8988T (cell line): Measurements from ENCODE around the gene EZH1.

Source experiments
- DNase-seq: peaks from one replicate; pipeline ENCODE4 v3.0.0; 2011

EZH1 gene

DNA sequence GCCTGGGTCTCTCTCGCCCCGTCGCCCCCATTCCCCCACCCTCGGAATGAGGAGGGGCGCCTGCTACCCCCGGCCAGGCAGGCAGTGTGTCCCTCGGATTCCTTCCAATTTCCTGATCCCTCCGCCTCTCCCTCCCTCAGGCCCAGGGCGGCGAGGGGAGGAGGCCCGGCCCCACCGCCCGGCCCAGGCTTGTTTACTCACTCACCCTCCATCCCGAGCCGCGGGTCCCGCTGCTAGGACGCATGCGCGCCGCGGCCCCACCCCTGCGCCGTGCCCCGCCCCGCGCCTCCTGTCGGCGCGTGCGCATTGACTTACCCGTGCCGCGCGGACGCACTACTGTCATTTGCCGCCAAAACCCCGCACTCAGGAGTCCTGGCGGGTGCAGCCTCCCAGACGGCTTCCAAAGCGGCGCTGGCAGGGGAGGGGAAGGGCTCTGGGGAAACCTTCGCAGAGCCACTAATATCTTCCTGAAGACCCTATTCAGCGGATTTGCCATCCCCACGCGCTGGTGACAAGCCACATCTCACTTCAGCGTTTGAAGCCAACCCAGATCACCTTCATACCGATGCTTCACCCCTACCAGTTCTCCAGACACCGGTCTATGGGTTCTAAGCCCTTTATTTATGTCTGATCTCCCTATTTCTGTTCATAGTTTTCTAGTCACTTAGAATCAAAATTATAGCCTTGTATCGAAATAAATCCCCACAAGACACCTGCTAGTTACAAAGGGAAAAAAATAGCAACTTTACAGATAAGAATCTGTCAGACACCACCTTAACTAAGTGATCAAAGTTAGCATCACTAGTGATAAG lies at the start of gene EZH1:
TSS of gene EZH1 (minus strand) at position 235 of the 812 bp plus-strand sequence. CDS start 16,099 bp downstream, outside the sequence.
- DNase-seq: peak; percentile 93

- no peak for DNase-seq
These were observed 47.7 kb upstream of the EZH1 start for GRCh38 chr17:42792545-42792944.

DNA sequence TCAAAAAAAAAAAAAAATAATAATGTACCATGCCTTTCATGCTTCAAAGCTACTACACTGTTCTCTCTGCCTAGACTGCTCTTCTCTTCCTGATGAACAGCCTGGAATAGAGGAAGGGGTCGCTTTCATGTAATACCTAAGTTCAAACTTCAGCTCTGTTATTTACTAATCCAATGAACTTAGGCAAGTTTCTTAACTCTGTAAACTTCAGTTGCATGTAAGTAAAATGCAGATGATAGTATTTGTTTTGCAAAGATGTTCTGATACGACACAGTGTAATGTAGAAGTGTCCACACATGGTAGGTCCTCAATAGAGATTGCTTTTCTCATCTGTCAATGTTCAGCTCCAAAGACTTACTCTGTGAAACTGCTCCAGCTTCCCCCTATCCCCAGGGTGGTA lies 47.1 kb upstream of the EZH1 start:
- no peak for DNase-seq

- no peak for DNase-seq
These were observed 42.4 kb upstream of the EZH1 start for GRCh38 chr17:42787266-42787665.

DNA sequence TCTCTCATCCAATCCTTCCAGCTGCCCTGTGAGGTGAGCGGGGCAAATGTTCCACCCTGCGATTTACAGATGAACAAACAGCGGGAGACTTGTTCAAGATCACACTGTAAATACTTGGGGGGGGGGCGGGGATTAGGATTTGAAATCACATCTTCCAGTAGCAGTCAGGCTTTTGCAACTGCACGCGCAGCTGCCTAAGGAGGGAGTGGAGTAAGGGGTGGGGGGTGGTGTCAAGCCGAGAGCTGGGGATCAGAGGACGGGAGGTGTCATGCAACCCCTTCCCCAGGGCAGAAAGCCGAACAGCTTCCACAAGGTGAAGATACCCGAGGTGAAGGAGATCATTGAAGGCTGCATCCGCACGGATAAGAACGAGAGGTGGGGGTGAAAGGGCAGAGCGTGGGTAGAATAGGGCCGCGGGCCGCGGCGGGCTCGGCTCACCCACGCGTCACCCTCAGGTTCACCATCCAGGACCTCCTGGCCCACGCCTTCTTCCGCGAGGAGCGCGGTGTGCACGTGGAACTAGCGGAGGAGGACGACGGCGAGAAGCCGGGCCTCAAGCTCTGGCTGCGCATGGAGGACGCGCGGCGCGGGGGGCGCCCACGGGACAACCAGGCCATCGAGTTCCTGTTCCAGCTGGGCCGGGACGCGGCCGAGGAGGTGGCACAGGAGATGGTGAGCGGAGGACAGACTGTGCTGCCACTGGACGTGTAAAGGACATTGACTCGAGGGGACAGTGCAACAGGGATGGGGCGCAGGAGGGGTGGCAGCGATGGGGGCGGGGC lies 40.2 kb upstream of the EZH1 start:
- DNase-seq: no peak

DNA sequence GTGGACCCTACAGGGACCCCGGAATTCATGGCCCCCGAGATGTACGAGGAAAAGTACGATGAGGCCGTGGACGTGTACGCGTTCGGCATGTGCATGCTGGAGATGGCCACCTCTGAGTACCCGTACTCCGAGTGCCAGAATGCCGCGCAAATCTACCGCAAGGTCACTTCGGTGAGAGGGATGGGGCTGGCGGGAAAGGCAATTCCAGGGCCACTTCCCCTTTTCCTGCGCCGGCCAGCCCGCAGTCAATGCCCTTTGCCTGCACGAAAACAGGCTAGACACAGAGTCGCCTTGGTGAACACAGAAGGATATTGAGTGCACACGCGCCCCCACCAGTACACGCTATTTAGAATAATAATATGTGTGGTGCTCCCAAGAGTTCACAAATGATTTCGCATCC lies 39.6 kb upstream of the EZH1 start:
- DNase-seq: no peak

- DNase-seq: no peak
These were observed 38.9 kb upstream of the EZH1 start for GRCh38 chr17:42783791-42784138.

- DNase-seq: peak; percentile 66
These were observed 38.4 kb upstream of the EZH1 start for GRCh38 chr17:42783062-42783790.

DNA sequence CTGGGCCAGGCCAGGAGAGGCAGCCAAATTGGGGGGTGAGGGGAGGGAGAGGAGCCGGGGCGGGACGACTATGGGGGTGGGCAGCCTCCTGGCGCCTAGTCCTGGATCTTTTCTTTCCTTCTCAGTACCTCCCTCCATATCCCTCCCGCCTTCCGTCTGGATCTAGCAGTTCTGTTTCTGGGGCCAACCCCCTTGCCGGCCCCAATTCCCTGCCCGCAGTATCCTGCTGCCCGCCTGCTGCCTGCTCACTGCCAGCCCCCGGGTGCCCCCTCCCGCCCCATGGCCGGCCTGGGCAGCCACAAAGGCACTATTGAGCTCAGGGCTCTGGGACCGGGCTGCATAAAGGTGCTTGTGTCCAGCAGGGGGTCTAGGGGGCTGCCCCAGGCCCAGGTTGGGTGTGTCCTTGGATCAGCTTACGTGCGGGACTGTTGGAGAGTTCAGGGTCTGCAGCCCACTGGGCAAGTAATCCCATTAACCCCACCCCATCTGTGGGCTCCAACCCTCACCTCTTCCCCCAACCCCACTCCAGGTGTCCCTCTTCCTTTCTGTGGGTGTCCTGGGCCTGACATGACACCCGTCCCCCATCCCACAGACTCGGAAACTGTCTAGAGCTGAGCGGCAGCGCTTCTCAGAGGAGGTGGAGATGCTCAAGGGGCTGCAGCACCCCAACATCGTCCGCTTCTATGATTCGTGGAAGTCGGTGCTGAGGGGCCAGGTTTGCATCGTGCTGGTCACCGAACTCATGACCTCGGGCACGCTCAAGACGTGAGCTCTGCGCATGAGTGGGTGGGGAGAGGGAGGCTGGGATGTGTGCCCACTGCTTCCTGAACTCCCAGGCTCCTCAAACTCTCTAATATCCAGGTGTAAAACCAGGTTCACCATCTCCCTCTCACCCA lies 37.6 kb upstream of the EZH1 start:
- no peak for DNase-seq

- DNase-seq: no peak
These were observed 36.9 kb upstream of the EZH1 start for GRCh38 chr17:42781639-42782165.

GRCh38 chr17:42780851-42781638 lies 36.2 kb upstream of the EZH1 start:
- no peak for DNase-seq

DNA sequence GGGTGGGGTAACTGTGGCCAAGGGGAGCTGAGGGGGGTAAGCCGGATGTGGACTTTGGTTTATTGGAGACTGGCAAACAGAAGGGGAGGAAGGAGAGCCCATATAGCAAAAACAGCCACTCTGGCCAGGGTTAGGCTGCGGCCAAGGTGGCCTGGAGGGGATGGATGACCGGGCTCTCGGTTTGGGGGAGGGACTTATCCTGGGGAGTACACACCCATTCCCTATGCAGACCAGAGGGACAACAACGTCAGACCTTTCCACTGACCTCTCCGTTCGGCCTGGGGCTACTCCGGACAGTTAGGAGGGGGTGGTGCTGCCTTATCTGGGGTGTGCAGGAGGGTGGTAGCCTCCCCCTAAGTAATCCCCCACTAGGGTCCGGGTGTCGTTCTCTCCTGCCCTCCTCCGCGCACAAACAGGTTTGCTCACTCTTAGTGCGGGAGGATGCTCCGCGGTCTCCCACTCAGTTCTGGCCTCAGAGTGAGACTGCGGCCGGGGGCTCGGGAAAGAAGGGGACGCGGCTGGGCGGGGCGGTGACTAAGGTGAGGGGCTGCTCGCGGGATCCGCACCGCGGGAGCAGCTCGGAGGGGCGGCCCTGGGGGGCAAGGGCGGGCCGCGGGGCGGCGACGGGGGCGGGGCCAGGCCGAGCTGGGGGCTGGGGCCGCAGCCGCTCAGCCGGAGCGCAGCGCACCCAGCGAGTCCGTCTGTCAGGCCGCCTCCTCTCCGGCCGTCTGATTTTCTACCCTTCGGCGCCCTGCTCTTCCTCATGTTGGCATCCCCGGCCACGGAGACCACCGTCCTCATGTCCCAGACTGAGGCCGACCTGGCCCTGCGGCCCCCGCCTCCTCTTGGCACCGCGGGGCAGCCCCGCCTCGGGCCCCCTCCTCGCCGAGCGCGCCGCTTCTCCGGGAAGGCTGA lies 35.4 kb upstream of the EZH1 start, which contains the start of gene WNK4:
TSS of gene WNK4 (plus strand) at position 675 of the 915 bp plus-strand sequence. CDS start at position 764, 89 bp downstream.
- DNase-seq: no peak

GRCh38 chr17:42779304-42779935 lies 34.6 kb upstream of the EZH1 start:
- DNase-seq: no peak

DNA sequence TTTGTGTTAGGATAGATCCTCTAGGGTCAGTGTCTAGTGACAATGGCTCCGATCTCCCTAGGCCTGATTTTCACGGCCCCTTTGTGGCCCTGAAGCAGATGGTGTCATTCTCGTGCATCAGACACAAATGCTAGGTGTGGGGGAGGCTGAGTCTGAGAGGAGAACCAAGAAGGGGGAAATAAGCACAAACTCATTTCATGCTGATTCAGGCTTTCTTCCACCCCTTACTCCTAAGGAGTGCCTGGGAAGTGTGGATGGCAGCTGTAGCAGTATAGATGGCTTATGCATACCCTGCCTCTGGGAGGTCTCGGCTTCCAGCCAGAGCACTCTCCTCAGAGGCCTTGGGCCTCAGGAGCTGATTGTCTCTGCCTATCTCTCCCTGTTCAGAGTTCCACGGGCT lies 33.7 kb upstream of the EZH1 start:
- no peak for DNase-seq

DNA sequence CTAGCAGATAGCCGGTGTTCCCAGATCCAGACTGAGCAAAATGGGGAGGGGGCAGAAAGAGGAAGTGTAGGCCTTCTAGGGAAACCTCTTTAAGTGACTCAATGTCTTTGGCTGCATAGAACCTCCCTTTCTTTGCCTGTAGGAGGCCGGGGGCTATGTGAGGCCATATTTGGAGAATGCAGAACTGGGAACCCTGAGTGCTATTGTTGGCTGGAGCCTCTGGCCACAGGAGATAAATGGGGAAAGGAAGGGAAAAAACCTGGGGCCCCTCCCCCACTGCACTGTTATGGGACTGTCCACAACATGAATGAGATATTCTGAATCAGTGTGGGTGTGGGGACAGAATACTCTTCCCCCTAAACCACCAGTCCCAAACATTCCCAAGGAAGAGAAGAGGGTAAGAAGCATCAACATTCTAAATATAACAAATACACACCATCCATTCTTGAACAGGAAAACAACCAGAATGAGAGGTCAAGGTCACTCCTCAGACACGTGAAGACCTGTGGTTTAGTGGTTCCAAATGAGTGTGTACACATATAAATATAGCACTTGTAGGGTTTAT lies 30.8 kb upstream of the EZH1 start:
- no peak for DNase-seq

GRCh38 chr17:42774066-42774745 lies 29.4 kb upstream of the EZH1 start:
- DNase-seq: no peak

- peak; percentile 65 for DNase-seq
These were observed 28.6 kb upstream of the EZH1 start, which contains the start of gene VPS25 for GRCh38 chr17:42773290-42774035. Gene VPS25, plus strand, starts transcription at chr17:42773449. Its CDS starts 27 bp downstream, at chr17:42773476.

DNA sequence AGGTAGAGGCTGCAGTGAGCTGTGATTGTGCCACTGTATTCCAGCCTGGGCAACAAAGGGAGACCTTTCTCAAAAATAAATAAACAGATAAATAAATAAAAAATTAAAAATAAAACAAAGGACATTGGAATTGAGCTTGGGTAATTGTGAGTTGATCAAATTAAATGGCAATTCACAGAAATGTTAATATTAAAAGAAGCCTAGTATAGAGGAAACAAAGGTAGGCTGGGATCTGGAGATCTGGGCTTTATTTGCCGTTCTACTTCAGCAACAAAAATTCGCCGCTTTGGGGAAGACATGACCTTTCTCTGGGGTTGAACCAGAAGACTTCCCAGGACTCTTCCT lies 28.1 kb upstream of the EZH1 start:
- no peak for DNase-seq
